Amniotic stem cell (primary cell): ENCODE measurements around the gene IQCK.

Experiments used
- DNase-seq: peaks from one replicate; lab custom pipeline; 2025; lab: John Stamatoyannopoulos, UW

Gene IQCK

DNA sequence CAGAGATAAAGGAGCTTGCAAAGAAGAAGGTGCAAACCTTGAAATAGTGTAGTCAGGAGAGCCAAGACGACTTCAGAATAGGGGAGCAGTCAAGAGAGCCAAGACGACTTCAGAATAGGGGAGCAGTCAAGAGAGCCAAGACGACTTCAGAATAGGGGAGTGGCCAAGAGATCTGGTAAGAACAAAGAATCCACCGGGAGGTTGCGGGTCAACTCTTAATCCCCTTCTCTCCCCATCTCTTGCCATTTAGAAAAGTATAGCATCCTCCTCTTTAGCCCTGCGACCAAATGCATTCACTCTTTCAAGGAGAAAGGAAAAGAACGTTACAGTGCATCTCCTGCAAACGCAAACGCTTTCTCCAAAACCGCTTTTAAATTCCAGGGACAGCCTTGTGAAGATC is 757 bp upstream of the IQCK start:
- no peak for DNase-seq

DNA sequence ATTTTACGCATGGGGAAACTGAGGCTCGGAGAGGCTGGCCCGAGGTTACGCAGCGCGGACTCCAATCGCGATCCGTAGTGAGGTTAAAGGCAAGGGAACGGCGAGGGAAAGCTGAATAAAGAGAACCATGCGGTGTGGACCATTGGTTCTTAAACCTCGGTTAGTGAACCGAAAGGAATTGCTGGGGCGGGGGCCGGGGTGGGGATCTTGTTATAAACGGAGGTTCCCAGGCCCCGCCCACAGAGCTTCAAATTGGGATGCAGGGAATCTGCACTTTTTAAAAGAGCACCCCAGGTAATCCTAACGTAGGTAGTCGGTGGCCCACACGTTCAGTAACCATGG is 524 bp downstream of the IQCK start:
- no peak for DNase-seq

DNA sequence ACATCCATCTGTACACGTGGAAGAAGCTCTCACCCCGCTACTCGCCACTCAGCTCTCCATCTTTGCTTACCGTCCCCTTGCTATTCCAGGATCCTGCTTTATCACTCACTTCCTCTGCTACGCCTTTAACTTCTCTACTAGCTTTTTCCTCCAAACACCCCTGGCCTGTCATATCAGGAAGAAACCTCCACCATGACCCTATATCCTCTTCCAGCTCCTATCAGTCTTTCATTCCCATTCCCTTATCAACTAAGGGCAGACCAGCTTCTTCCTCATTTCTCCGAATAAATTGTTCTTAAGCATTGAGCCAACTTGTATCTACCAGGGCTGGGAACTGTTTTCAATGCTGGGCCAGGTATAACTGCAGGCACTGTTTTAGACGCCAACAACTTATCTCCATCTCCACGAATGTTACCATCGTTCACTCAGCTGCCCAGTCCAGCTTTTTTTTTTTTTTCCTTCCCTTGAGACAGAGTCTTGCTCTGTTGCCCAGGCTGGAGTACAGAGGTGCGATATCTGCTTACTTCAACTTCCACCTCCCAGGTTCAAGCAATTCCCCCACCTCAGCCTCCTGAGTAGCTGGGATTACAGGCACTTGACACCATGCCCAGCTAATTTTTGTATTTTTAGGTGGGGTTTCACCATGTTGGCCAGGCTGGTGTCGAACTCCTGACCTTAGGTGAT is 4.3 kb downstream of the IQCK start:
- DNase-seq, result no peak

DNA sequence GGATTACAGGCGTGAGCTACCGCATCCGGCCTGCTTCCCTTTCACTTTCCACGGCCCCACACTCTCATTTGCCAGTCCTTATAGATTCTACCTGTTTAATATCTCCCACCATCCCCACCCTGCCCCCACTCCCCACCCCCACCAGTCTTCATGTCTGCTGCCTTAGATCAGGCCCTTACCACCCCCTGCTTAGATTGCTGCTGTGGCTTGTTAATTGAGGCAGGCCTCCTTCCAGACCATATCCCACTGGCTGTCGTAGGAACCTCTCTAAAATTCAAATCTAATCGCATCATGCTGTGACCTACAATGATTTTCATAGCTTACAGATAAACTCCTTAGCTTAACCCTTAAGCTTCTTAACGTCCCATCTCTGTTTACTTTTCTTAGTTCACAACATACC is 4.9 kb downstream of the IQCK start:
- DNase-seq, result no peak

DNA sequence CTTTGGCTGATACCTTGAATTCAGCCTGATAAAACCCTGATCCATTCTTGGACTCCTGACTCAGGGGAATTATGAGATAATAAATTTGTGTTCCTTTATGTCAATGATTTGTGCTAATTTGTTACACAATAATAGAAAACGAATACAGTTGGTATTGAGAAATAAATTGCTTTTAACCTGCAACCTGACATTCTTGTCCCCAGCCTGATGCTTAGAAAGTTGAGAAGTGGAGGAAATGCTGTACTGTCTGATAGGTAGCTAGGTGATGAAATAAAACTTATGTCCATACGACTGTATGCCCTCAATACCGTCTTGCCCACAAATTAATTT is 10.5 kb downstream of the IQCK start:
- DNase-seq, result no peak

DNA sequence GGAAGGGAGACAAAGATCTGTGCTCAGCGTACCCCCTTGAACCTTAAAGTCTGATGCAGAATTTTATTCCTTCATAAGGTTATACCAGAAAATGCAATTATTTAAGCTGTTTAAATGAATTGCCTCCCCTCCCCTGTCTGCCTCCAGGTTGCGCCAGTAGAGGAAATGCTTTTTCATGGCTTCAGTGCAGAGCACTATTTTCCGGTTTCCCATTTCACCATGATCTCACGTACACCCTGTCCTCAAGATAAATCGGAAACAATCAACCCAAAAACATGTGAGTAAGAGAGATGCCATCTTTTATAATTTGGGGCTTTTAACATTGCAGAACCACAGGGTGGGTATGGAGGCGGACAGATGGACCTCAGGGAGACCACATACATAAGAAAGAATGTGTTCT is 15.5 kb downstream of the IQCK start:
- no peak for DNase-seq

DNA sequence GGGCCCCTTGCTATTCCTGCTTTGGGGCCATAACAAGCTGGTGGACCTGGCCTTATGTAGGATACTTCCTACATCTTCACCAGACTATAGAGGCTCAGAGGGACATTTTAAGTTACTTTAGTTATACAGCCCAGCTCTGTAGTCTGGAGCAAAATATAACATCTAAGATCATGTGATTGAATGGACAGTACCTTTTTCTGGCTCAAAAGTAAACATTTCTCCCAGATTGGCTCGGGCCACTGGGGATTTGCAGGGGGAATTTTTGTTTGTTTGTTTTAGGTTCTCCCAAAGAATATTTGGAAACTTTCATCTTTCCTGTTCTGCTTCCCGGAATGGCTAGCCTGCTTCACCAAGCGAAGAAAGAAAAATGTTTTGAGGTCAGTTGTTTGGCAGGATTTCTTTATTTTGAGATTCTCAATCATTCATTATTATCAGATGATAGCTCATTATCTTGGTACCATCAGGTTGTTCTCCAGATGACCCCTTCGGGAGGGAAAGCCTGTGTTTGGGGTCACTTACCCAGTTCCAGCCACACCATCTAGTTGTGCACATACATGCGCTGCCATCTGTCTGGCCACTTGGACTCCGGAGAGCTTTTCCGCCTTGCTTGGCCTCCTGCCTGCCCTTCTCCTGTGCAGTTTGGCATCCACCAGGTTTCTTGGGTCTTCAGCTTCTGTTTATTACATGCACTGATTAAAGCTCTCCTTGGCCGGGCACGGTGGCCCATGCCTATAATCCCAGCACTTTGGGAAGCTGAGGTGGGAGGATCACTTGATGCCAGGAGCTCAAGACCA is 17.2 kb downstream of the IQCK start:
- no peak for DNase-seq

DNA sequence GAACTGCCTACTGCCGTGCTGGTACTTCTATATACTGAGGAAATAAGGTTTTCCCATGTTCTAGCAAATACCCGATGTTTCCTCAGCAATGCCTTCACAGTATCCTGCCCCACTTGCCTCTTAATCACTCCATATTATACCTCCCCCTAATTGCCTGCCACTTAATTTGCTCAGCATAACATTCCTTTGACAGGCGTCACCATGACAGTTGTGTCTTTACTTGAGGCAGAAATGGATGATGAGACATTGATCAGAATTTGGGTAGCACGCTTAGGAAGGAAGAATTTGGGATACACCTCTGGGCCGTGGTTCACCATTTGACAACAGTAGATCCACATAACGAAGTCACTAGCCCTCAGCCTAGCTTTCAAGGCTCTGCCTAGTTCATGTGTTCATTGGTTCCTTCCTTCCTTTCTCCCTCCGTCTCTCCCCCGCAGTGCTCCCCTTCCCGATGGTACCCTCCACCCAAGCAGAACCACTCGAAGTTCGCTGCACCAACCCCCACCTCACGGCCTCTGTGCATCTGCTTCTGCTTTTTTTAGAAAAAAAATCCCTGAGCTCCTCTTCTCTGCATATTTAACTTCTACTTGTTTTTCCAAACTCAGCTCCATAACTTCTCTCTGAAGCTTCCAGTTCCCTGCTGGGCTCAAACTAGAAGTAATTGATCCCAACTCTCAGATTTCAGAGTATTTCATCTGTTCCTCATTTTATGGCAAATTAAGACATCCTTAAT is 19.4 kb downstream of the IQCK start:
- no peak for DNase-seq

DNA sequence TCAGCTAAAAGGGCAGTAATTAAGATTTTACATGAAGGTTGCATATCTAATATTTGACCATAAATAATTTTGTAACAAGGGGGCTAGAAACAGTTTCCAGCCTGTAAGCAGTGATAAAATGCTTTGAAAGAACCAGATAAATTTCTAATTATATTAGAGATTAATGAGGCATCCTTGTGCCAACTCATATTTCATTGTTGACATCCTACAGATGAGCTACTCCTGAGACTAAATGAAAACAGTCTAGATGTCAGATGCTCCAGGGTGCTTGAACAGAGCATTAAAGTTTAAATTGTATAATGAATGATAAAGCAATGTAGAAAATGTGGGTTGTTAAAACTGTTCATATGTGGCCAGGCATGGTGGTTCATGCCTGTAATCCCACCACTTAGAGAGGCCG is 23.3 kb downstream of the IQCK start:
- DNase-seq, result no peak

DNA sequence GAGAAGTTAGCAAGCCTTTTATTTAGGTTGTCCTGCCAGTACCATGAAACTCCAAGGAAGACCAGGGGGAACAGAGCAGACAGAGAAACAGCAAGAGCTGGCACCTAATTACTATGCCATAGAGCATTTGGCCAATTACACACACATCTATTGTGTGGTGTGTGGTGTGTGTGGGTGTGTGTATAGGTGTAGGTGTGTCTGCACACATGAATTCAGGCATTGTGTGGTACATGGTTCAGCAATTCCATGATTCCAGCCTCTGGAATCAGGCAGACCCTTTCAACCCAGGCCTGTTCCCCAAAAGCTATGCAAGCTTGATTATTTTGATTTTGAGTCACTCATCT is 25.7 kb downstream of the IQCK start:
- no peak for DNase-seq

DNA sequence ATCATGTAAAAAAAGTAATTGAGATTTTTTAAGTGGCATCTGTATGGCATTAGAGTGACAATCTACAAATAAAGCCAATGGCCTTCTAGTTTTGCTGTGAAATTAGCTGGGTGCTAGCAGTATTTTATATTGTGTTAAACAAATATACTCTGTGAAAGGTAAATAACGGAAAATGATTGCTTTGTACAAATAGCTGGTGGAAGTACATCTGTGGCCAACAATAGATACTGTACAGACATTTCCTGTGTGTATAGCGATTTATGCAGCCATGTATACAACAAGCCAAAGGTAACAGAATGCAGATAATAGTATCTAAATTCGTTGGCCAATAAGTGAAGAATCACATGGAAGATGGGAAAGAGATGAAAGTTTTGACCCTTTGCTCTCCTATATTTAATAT is 26.6 kb downstream of the IQCK start:
- DNase-seq, result no peak

DNA sequence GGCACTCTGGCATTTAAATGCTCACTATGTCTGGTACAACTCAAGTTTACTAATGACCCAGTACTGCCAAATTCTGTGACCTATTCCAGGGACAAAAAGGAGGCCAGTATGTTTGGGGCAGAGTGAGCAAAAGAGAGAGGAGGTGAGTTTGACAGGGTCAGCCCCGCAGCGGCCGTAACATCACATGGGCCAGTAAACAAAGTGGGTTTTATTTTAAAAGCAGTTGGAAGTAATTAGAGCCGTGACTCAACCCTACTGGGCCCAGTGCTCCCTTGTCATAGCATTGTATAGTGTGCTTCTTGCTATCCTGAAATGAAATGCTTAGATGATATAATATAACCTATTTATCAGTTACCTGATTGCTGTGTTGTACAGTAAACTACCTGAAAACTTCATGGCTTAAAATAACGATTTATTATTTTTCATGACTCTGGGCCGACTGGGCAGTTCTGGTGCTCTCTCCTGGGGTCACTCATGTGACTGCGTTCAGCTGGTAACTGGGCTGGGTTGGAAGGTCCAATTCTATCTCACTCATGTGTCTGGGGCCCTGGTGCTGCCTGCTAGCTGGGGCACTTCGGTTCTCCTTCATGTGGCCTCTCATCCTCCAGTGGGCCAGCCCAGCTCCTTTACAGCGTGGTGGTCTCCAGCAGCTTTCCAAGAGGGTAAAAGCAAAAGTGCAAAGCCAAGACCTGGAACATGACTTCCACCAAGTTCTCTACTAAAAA is 27.4 kb downstream of the IQCK start:
- DNase-seq, result no peak

DNA sequence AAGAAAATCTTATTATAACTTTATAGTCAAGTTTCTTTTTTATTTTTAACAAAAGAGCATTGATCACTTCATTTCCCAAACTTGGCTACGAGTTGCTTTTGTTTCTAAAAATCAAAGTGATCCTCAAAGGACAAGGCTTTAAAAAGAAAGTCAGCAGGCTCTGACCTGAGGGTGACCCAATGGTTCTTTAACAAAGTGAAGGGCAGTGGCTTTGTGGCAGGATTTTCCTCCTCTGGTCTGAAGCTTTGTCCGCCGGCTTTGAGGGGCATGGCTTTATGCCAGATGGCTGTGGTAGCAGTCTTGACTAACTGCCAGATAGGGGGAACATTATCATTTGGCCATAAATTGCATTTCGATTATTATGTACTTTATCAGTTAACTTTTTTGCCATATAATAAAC is 28.5 kb downstream of the IQCK start:
- no peak for DNase-seq

DNA sequence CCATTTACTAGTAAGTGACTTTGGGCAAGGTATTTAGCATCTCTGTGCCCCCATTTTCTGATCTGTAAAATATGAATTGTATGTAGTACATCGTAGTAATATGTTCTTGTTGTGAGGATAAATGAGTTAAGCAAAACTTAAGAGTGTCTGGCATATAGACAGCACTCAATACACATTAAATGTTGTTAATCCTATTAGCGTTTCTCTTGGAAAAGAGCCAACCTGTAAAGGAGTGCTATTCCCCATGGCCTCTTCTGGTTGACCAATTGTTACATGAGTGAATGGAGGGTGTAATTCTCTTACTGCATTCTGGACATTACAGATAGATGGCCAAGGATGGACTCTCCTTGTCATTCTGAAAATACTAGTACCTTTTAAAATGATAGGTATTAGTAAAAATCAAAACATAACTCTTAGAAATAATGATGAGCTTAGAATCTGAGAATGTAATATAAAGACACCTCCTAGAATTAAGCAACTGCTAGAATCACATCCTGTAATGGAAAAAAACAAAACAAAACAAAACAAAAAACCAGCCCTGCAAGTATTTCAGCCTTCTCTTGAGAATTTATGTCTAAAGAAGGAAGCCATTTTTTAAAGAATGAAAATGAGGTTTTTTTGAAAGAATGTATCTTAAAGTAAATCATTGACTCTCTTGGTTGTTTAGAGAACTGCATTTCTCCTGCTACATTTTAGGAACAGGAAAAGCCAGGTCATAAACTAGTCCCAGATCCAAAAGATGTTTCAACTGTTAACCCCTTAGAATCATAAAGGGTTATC is 30.5 kb downstream of the IQCK start:
- DNase-seq, result no peak

DNA sequence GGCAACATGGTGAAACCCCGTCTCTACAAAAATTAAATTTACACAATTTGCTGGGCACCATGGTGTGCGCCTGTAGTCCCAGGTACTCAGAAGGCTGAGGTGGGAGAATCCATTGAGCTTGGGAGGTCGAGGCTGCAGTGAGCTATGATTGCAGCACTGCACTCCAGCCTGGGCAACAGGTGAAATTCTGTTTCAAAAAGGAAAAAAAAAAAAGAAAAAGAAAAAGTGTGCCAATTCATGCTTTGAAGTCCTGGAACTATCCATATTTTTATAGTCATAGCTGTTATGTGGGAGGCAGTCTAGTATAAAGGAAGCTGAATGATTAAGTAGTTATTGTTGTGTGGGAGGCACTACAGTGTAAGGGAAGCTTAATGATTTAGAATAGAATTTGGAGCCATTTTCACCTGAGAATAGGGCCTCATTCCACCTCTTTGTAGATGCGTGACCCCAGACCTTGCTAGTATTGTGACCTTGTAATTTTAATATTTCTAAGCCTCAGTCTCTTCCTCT is 31.6 kb downstream of the IQCK start:
- no peak for DNase-seq

DNA sequence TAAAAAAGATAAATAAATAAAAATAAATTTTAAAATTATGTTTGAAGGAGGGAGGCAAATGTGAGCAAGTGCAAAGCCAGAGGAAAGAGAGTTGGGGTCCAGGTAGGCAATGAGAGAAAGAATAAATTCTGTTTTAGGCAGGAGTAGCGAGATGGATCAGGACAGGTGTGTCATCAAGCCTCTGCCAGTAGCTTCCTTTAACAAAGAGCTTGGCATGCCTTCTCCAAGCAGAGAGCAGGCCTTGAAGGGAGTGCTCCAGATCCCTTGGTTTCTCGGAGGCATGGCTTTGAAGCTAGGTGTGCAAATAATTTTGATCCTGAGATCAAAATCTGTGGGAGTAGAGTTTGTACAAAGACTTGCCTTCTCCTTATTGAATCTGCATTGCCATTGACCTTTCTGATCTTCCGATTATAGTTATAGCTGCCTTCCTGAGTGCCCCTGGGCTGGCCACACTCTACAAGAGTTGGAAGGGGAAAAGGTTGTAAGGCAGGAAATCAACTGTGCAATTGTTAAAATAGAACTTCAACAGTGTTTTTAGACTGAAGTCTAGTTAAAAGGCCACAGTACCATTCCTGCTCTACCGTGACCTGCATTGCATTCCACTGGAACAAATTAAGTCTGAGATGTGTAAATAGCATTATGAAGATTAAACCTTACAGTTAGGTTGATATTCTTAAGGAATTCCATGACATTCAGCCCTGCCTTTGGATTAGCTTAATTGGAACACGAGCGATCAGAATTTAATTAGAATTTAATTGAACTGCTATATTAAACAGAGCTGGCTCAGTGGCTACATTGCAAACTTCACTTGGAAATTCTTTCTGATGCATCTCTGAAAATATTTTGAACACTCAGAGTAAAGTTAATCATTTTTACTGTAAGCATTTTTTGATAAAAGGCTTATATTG is 33.7 kb downstream of the IQCK start:
- DNase-seq, result no peak

DNA sequence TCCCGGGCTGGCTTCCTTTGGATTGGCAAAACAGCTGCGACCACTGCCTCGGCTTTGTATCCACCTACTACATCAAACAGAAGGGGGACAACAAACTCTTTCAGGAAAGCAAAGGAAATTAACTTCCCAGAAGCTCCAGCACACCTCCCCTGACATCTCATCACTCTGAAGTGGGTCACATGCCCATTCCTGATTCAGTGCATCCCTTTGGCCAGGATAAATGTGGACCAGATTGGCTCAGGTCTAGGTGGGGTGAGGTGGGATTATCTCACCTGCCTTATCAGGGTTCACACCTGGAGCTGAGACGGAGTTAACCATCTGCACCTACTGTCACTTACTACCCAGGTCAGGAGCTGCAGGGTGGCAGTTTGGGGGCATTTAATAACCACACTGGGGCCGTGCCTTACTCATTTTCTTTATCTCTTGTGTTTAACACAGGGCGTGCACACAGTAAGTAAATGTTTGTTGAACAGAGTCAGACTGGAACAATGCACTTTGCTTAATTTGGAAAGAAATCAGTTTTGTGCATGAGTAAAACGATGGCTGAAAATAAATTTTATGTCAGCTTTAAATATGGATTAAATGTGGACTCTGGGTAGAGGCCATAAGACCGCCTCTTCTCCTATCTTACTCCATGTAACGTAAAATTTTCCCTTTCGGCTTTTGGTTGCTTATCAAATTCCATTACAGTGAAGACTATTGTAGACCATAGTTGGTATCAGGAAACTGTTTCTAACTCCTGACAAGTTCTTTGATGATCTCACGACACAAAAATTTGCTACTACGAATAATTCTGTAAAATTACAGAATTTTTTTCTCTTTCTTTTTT is 36.0 kb downstream of the IQCK start:
- DNase-seq, result no peak

DNA sequence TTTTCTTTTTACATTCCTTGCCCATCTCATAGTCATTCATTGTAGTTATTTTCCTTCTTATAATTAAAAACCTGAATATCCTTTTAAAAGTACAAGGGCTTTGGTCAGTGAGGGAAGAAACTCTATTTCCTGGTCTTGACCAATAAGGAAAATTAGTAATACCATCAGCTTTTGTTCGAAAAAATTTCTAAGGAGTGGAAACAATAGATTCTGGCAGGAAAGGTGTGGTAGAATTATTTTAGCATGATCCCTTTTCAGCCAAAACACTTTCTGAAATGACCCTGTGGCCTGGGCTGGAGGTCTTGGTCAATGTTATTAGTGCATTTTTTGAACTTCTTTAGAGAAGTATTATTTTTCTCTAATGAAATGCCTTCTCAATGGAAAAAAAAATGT is 36.6 kb downstream of the IQCK start:
- DNase-seq, result no peak

DNA sequence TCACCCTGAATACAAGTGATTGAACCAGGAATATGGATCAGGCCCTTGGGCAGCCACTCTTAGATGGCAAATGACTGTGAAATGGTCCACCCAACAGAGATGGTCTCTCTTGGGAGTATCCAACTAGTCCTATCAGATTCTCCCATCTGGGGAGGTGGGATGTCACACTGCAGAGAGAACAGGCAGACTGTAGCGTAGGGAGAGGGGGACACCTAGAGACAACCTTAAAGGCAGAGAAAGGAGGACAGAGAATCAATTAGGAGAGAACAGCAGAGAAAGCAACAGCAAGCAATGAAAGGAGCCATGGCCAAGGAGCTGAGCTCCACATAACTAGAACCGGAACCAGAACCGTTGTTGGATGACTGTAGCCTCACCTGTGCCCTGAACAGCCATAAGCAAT is 37.2 kb downstream of the IQCK start:
- DNase-seq, result no peak

DNA sequence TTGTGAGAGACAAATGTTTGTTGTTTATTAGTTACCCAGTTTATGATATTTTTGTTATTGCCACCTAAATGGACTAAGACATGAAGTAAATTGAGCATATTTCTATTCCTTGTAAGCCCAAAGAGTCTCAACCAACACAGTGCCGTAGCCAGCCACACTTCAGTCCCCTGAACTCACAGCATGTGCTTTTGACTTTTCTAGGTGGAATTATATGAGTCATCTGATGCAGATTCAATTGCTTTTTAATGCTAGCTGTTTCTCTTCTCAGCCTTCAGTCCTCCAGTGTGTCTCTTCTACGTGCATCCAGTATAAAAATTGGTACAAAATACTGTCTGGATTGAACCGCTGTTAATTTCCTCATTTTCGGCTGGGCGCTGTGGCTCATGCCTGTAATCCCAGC is 39.0 kb downstream of the IQCK start:
- DNase-seq, result no peak
